Measurements from ENCODE around the gene COPZ1. TPM values are rescaled to one million over a fixed set of nuclear protein-coding genes. Genes with fewer than 3 reads are reported as not detected.
A peak's percentile ranks its signal among the peaks of the same experiment; 100 is the strongest.

Gene COPZ1
- total RNA-seq, 1 donor from 2014 or later = 60.3 TPM

DNA sequence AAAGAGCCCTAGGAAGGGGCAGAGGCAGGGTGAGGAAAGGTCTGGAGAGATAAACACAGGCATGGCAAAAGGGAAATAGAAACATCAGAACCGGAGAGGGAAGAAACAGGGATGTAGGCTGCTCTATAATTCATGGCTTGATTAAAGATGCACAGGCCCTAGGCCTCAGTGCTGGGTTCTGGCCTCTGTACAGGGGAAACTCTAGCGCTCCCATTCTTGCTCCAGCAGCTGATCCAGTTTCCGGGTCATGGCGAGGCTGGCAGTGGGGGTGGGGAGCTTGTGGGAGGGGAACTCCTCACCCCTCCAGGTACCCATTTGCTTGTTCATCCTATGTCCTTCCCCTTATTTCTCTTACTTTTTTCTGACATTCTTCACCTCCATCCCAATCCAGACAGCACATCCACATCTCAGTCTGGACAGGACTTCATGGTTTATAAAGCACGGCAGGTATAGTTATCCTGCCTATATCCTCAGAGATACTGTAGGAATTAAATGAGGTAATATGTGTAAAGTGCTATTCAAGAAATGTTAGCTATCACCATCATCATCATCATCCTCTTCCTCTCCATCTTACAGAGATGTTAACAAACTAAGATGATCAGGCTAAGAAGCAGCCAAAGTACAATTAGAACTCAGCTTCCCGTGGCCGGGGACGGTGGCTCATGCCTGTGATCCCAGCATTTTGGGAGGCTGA, 47.3 kb downstream of the COPZ1 start:
- intact Hi-C loops (cut with DNase I) = no loop called here
- TF ChIP-seq, protein P1, sequence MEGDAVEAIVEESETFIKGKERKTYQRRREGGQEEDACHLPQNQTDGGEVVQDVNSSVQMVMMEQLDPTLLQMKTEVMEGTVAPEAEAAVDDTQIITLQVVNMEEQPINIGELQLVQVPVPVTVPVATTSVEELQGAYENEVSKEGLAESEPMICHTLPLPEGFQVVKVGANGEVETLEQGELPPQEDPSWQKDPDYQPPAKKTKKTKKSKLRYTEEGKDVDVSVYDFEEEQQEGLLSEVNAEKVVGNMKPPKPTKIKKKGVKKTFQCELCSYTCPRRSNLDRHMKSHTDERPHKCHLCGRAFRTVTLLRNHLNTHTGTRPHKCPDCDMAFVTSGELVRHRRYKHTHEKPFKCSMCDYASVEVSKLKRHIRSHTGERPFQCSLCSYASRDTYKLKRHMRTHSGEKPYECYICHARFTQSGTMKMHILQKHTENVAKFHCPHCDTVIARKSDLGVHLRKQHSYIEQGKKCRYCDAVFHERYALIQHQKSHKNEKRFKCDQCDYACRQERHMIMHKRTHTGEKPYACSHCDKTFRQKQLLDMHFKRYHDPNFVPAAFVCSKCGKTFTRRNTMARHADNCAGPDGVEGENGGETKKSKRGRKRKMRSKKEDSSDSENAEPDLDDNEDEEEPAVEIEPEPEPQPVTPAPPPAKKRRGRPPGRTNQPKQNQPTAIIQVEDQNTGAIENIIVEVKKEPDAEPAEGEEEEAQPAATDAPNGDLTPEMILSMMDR (IDR thresholded peaks at IDR 0.05) = no peak
- peaks cover 4 to 22% of the 10 kb centered on the region in 2 donors for H3K4me1 ChIP-seq
- peak overlapping the region; percentile 52 to 60 for H3K27ac ChIP-seq
- no peak overlapping the region for H3K4me3 ChIP-seq
- peaks cover 0 to 4% of the 10 kb centered on the region in 2 donors for H3K36me3 ChIP-seq
- no peaks in the 10 kb centered on the region for H3K27me3 ChIP-seq
- DNase-seq (ENCODE audit: low spot score in 2 of 2) = no peak
- no peaks in the 10 kb centered on the region for H3K9me3 ChIP-seq

DNA sequence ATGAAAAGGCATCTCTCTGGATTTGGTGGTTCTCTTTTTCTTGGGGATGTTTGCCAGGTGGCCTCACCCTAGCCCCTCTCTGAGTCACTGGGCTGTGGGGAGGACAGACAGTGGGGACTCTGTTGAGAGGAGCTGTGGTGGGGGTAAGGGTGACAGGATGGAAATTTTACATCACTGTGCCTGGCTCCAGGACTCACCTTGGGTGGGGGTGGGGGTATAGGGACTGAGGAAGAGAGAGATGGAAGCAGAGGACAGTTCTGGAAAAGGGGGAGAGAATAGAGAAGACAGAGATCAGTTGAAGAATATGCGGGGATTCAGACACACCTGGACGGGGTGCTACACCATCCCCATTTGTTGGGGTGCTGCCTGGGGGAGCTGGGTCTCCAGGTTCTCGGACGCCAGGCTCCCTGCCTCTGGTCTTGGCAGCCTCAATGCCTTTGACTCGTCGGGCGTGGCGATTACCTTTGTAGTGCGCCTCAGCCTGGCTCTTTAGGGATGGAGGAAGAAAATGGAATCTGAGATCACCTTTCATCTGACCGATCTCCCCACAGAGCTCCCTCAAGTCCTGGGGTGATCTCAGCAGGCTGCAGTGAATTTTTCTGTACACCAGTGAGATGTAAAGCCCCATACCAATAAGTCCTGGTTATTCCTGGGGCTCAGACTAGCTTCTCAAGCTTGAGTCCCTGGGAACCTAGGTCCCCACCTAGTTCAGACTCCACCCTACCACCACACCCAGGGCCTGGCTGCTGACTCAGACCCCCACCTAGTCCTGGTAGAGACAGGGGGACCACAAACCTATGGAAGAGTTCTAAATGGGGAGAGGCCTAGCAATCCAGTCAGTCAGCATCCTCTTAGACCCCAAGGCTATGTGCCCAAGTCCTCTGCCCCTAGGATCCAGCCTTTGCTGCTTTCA, 49.0 kb downstream of the COPZ1 start:
- intact Hi-C loops (cut with DNase I) = no loop called here
- peak overlapping the region; percentile 22 to 36 for H3K27ac ChIP-seq
- DNase-seq (ENCODE audit: low spot score in 2 of 2) = no peak
- H3K4me3 ChIP-seq = no peak overlapping the region
- H3K4me1 ChIP-seq = peaks cover 4 to 18% of the 10 kb centered on the region in 2 donors
- no peaks in the 10 kb centered on the region for H3K27me3 ChIP-seq
- peaks cover 0 to 8% of the 10 kb centered on the region in 2 donors for H3K36me3 ChIP-seq
- no peaks in the 10 kb centered on the region for H3K9me3 ChIP-seq
- TF ChIP-seq, protein P1 (IDR thresholded peaks at IDR 0.05) = no peak

DNA sequence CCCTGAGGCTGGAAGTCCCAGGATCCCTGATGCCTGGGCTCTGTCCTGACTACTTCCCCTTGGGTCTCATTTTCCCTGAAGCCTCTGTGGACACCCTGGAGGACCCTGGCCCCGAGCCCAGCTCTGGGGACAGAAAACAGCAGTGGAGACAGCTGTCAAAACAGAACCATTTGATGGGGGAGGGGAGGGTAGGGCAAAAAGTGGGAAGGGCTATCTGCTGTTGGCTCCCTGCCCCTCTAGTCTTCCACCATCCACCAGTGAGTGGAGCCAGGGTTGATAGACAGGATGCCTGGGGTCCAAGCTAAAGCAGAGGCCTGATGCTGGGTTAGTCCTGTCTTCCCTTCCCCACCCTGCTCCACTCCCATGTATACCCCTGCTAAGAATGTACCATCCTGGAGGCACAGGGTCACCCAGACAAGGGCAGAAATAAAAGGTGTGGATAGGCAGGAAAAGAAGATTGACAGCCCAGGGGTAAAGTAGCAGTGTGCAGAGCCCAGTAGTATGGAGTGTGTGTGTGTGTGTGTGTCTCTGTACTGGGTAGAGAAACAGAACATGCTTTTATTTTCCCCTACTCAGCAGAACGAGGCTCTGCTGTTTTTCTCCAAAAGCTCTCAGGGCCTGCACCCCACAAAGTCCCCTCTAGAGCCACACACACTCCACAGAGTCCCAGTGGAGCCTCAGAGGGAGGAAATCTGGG, 49.8 kb downstream of the COPZ1 start:
- peaks cover 0 to 8% of the 10 kb centered on the region in 2 donors for H3K36me3 ChIP-seq
- no peak overlapping the region for H3K4me3 ChIP-seq
- no peak for DNase-seq (ENCODE audit: low spot score in 2 of 2)
- peaks cover 3 to 14% of the 10 kb centered on the region in 2 donors for H3K4me1 ChIP-seq
- TF ChIP-seq, protein P1 (IDR thresholded peaks at IDR 0.05) = no peak
- intact Hi-C loops (cut with DNase I) = no loop called here
- no peaks in the 10 kb centered on the region for H3K27me3 ChIP-seq
- H3K9me3 ChIP-seq = no peaks in the 10 kb centered on the region
- peak overlapping the region in 1 of 2 donors; percentile 36 for H3K27ac ChIP-seq

DNA sequence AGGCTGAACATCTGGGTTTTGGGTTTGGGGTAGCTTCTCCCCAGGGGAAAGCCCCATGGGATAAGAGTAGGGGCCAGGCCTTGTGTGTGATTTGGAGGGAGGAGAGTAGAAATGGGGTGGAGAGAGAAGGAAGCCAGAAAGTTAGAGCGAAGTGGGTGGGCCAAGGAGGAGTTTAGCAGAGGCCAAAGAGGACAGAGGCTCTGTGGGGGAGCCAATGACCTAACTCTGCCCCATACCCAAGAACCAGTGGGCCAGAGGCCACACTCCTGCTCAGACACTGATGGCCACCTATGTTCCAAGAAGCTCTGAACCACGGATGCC, 50.3 kb downstream of the COPZ1 start:
- Histone ChIP-seq H3K36me3 (peaks cover 0 to 8% of the 10 kb centered on the region in 2 donors), H3K4me3 (no peak overlapping the region), H3K27ac (no peak overlapping the region), H3K27me3 (no peaks in the 10 kb centered on the region), H3K4me1 (peaks cover 3 to 13% of the 10 kb centered on the region in 2 donors), H3K9me3 (no peaks in the 10 kb centered on the region)
- TF ChIP-seq, protein P1 (IDR thresholded peaks at IDR 0.05) = no peak
- intact Hi-C loops (cut with DNase I) = no loop called here
- DNase-seq (ENCODE audit: low spot score in 2 of 2) = no peak

DNA sequence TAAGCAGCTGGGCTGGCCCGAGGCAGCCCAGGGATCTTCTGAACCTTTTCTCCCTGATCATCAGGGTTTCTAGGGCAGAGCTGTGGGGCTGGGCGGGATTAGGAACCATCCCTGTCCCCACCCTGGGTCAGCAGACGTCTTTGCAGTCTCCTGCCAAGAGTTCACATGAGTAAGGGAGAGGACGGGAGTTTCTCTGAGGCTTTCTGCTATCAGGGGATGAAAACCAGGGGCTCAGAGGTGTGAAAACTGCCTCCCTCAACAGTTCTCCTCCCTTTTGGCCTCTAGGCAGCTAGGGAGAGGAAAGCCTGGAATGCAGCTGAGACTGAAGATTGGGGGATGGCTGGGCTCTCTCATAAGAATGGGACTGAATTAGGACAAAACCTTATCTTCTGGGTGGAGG, 51.7 kb downstream of the COPZ1 start:
- Histone ChIP-seq H3K36me3 (peaks cover 0 to 8% of the 10 kb centered on the region in 2 donors), H3K4me1 (peaks cover 3 to 8% of the 10 kb centered on the region in 2 donors), H3K4me3 (no peak overlapping the region), H3K27me3 (no peaks in the 10 kb centered on the region), H3K27ac (peak overlapping the region in 1 of 2 donors; percentile 10), H3K9me3 (no peaks in the 10 kb centered on the region)
- no peak for DNase-seq (ENCODE audit: low spot score in 2 of 2)
- intact Hi-C loops (cut with DNase I) = no loop called here
- TF ChIP-seq, protein P1 (IDR thresholded peaks at IDR 0.05) = no peak

Measured in ascending aorta (tissue), 2 donors.